Esophagus muscularis mucosa (tissue), 4 donors: ENCODE results near the gene PLOD2. TPM values are rescaled to one million over a fixed set of nuclear protein-coding genes. Genes with fewer than 3 reads are reported as not detected.

Experiments
- DNase-seq: peaks from one replicate; pipeline ENCODE4 v3.0.0-alpha.2; 2017; ENCODE audit errors: extremely low spot score
- H3K27ac ChIP-seq, 4 donors: fragments of 200-600 bp; sonication (generic); replicated peaks in 1 of 4; 1 replicate in 3 of 4; 2 replicates in 1 of 4; pipeline ENCODE4 v1.5.1; 2016 to 2019; ENCODE audit warnings: mild to moderate bottlenecking in 1 of 4
- H3K27me3 ChIP-seq, 4 donors: fragments of 200-600 bp; sonication (generic); one replicate each; pipeline versions ENCODE4 v1.5.1 to v1.6.0; 2016 to 2019
- H3K36me3 ChIP-seq, 4 donors: fragments of 200-600 bp; sonication (generic); one replicate each; pipeline ENCODE4 v1.5.1; 2016 to 2019
- H3K4me1 ChIP-seq, 4 donors: fragments of 200-600 bp; sonication (generic); one replicate each; pipeline ENCODE4 v1.5.1; 2016 to 2019
- H3K4me3 ChIP-seq, 4 donors: fragments of 200-600 bp; sonication (generic); 1 replicate in 2 of 4; 2 replicates in 2 of 4; pipeline ENCODE4 v1.5.1; 2016 to 2019; ENCODE audit warnings: mild to moderate bottlenecking in 4 of 4, moderate library complexity in 1 of 4
- H3K9me3 ChIP-seq, 4 donors: fragments of 200-600 bp; sonication (generic); 1 replicate in 3 of 4; 2 replicates in 1 of 4; pipeline ENCODE4 v1.5.1; 2016 to 2019
- EP300 ChIP-seq: sonication (generic); formaldehyde crosslinking; IDR thresholded peaks from one replicate; pipeline ENCODE4 v1.6.1; 2017; ENCODE audit warnings: antibody characterized with exemption
- POLR2A ChIP-seq: fragments of 450-650 bp; IDR thresholded peaks from one replicate; pipeline ENCODE4 v1.6.1; 2017; ENCODE audit warnings: antibody characterized with exemption, moderate library complexity, mild to moderate bottlenecking, low read depth
- POLR2AphosphoS5 ChIP-seq, 2 donors: sonication (generic); formaldehyde crosslinking; IDR thresholded peaks; one replicate each; pipeline ENCODE4 v1.6.1; 2017; ENCODE audit warnings: antibody characterized with exemption in 2 of 2
- WGBS: methylation state at CpG from one replicate; pipeline ENCODE4 v1.1.5; 2018; 5-methylcytosine and 5-hydroxymethylcytosine counted together
- intact Hi-C: fragments of 100-400 bp; cut with DNase I; formaldehyde crosslinking; loops from one replicate; pipeline ENCODE4 v1.15.1; 2023
- total RNA-seq, 4 donors: library from RNA; depleted of rRNA; stranded (reverse); fragments of >200 nt; gene quantifications; one replicate each; pipeline versions ENCODE4 v1.1.0 to v1.2.1, GENCODE V29; 2016
- TF ChIP-seq, protein P1 (sequence below), 3 experiments: fragments of 200-600 bp in 2 of 3; fragments of 450-650 bp in 1 of 3; sonication (generic) in 2 of 3; IDR thresholded peaks; one replicate each; pipeline ENCODE4 v1.5.1; 2017 to 2019; ENCODE audit warnings: antibody characterized with exemption in 3 of 3, mild to moderate bottlenecking in 2 of 3, moderate library complexity in 1 of 3

The PLOD2 gene
- total RNA-seq, 4 donors from 2014 or later: 48.2 to 84.7 (median 54.9) TPM

DNA sequence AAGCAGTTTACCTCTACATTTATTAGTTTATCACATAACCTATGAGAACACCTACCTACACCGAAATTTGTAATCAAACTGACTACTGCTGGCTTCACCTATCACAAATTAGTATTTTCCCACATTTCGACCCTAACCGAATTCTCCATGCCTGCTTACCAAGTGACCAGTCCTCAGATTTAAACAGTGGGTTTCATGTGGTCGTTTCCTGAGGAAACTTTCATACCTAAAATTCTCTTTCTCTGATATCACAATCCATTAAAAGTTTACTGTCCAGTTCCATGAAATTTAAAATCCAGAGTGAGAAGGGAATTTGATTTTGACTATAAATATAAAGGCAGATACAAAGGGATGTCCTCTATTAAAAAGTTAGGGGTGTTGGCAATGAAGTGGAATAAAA lies 1.9 kb downstream of the PLOD2 start:
- no peaks in the 10 kb centered on the region for H3K27me3 ChIP-seq
- no peak for DNase-seq
- TF ChIP-seq POLR2A (no peak), POLR2AphosphoS5 (IDR thresholded peaks at IDR 0.05) (no peak), EP300 (no peak)
- TF ChIP-seq, protein P1, sequence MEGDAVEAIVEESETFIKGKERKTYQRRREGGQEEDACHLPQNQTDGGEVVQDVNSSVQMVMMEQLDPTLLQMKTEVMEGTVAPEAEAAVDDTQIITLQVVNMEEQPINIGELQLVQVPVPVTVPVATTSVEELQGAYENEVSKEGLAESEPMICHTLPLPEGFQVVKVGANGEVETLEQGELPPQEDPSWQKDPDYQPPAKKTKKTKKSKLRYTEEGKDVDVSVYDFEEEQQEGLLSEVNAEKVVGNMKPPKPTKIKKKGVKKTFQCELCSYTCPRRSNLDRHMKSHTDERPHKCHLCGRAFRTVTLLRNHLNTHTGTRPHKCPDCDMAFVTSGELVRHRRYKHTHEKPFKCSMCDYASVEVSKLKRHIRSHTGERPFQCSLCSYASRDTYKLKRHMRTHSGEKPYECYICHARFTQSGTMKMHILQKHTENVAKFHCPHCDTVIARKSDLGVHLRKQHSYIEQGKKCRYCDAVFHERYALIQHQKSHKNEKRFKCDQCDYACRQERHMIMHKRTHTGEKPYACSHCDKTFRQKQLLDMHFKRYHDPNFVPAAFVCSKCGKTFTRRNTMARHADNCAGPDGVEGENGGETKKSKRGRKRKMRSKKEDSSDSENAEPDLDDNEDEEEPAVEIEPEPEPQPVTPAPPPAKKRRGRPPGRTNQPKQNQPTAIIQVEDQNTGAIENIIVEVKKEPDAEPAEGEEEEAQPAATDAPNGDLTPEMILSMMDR (IDR thresholded peaks at IDR 0.05): no peak
- H3K9me3 ChIP-seq: no peaks in the 10 kb centered on the region
- WGBS: 37% methylated on average over 4 of the region's 4 CpGs
- no peaks in the 10 kb centered on the region for H3K36me3 ChIP-seq
- peak overlapping the region; percentile 91 to 99 (median 96) for H3K27ac ChIP-seq
- peak overlapping the region; percentile 83 to 93 (median 90) for H3K4me3 ChIP-seq
- intact Hi-C loops: no loop called here
- H3K4me1 ChIP-seq: peaks cover 58 to 77% (median 76%) of the 10 kb centered on the region in 4 donors

DNA sequence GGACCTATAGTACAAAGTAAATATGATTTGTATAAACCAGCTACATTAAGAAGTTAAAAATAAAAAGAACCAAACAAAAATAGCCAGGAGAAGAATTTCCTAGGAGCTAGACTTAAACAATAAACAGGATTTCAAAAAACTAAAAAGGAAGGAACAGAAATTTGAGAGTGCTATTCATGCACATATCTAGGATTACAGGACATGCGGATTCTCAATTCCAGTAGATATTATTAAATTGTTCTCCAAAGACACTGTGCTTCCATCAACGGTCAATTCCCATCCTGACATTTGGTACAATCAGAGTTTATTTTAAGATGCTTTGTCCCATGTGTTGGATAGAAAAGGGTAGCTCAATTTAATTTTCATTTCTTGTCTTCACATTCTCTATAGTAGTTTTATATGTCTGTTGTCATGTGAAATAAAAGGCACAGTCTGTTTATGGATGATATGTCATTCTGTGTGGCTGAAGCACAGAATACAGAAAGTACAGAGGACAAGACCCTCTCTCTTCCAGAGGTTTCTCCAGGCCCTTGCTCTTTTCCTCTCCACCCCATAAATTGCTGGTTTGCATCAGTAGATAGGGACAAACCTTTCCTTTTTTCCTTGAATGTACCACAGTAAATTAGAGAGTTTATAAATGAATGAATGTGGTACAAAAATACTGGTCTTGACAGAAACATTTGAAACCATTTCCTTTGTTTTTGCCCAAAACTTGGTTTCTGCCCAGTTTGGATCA lies 3.5 kb downstream of the PLOD2 start:
- intact Hi-C loops: no loop called here
- Histone ChIP-seq H3K4me3 (peak overlapping the region; percentile 83 to 93 (median 90)), H3K4me1 (peaks cover 62 to 77% (median 74%) of the 10 kb centered on the region in 4 donors), H3K27ac (peak overlapping the region; percentile 91 to 99 (median 96)), H3K36me3 (no peaks in the 10 kb centered on the region), H3K27me3 (no peaks in the 10 kb centered on the region), H3K9me3 (no peaks in the 10 kb centered on the region)
- no peak for DNase-seq
- no peak for TF ChIP-seq EP300
- no peak for TF ChIP-seq POLR2A
- TF ChIP-seq POLR2AphosphoS5 (IDR thresholded peaks at IDR 0.05): no peak
- TF ChIP-seq, protein P1 (IDR thresholded peaks at IDR 0.05): no peak
- 44% methylated on average over 2 of the region's 2 CpGs for WGBS

DNA sequence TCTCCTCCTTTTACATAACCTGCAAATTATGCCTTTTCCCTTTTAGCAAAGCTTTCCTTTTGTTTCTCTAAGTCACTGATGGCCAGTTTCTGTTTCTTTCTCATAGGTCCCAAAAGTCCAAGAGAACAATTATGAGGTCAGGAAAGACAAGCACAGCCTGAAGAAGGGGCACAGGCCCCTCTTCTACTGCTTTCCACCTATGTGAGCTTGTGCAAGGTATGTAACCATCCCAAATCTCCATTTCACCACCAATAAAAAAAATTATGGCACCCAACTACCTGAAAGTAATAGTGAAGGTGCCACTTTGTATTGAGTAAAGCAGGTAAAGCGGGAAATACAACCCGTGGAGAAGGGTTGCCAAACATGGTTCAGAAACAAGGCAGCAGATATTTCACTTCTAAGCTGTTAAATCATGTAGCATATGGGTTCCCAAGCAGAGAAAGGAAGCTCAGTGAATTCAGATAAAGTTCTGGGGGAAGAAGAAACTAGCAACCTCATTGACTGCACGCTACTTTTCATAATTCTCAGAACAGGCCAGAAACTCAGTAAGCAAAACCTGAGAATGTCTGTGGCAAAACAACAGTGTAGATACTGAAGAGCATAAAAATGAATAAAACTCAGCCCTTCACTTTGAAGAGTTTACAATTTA lies 4.2 kb downstream of the PLOD2 start:
- intact Hi-C loops: no loop called here
- Histone ChIP-seq H3K4me1 (peaks cover 55 to 77% (median 75%) of the 10 kb centered on the region in 4 donors), H3K27ac (peak overlapping the region; percentile 91 to 99 (median 96)), H3K36me3 (no peaks in the 10 kb centered on the region), H3K4me3 (peak overlapping the region; percentile 4 to 93 (median 86)), H3K9me3 (no peaks in the 10 kb centered on the region), H3K27me3 (no peaks in the 10 kb centered on the region)
- TF ChIP-seq EP300: no peak
- TF ChIP-seq POLR2AphosphoS5 (IDR thresholded peaks at IDR 0.05): no peak
- TF ChIP-seq, protein P1 (IDR thresholded peaks at IDR 0.05): no peak
- TF ChIP-seq POLR2A: no peak
- DNase-seq: no peak
- 56% methylated on average over 3 of the region's 3 CpGs for WGBS

DNA sequence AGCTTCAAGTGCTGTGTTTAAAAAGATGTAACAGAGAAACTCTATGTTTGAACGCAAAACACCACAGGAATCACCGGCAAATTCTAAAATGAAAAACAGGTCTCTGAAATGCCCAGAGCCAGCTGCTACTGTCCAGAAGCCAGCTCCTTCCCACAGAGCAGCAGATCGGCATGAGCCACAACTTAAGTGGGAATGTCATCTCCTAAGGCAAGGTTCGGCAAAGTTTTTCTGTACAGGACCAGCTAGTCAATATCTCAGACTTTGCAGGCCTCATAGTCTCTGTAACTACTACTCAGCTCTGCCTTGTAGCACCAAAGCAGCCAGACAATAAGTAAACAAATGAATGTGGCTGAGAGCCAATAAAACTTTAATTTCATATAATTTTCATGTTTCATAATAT lies 4.9 kb downstream of the PLOD2 start:
- intact Hi-C loops: no loop called here
- Histone ChIP-seq H3K27me3 (no peaks in the 10 kb centered on the region), H3K27ac (peak overlapping the region; percentile 91 to 99 (median 96)), H3K4me1 (peaks cover 55 to 81% (median 81%) of the 10 kb centered on the region in 4 donors), H3K4me3 (peak overlapping the region; percentile 4 to 93 (median 86)), H3K9me3 (no peaks in the 10 kb centered on the region), H3K36me3 (no peaks in the 10 kb centered on the region)
- TF ChIP-seq, protein P1 (IDR thresholded peaks at IDR 0.05): no peak
- peak in 1 of 2 donors; percentile 21 for TF ChIP-seq POLR2AphosphoS5 (IDR thresholded peaks at IDR 0.05)
- DNase-seq: no peak
- WGBS: 39% methylated on average over 4 of the region's 4 CpGs
